Inflammatory macrophage treated with lipopolysaccharide for 4 hours (primary cell): ENCODE results near the gene TMEM52.

Source experiments
- DNase-seq: peaks from one replicate; pipeline ENCODE4 v3.0.0-alpha.2; 2020

The TMEM52 gene

GRCh38 chr1:1918901-1919303, at the start of gene TMEM52:
Gene TMEM52, minus strand, starts transcription at chr1:1919279. Its CDS starts 14 bp downstream, at chr1:1919265.
- DNase-seq, result no peak

DNA sequence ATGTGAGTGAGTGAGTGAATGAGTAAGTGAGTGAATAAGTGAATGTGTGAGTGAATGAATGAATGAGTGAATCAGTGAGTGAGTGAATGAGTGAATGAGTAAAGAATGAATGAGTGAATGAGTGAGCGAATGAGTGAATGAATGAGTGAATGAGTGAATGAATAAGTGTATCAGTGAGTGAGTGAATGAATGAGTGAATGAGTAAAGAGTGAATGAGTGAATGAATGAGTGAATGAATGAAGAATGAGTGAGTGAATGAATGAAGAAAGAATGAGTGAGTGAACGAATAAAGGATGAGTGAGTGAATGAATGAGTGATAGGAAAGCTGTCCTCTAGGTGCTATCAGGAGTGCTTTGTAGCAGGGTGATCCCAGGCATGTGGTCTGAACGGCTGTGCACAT, 48.8 kb upstream of the TMEM52 start:
- no peak for DNase-seq

DNA sequence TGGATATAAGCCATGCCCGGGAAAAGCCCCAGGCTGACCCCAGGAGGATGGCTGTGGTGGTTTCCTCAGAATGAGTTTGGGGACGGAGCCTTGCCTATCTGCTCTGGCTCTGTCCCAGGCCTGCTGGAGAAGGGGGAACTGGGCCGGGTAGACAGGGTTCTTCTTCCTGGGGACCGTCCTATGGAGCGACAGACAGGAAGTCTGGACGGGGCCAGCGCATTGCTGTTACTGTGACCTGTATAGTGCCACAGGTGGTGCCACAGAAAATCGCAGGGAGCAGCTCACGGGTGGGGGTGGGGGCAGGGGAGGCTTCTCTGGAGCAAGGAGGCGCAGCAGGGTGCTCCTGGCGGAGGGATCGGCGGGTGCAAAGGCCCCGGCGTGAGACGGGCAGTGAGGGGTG, 48.1 kb upstream of the TMEM52 start:
- DNase-seq, result no peak

DNA sequence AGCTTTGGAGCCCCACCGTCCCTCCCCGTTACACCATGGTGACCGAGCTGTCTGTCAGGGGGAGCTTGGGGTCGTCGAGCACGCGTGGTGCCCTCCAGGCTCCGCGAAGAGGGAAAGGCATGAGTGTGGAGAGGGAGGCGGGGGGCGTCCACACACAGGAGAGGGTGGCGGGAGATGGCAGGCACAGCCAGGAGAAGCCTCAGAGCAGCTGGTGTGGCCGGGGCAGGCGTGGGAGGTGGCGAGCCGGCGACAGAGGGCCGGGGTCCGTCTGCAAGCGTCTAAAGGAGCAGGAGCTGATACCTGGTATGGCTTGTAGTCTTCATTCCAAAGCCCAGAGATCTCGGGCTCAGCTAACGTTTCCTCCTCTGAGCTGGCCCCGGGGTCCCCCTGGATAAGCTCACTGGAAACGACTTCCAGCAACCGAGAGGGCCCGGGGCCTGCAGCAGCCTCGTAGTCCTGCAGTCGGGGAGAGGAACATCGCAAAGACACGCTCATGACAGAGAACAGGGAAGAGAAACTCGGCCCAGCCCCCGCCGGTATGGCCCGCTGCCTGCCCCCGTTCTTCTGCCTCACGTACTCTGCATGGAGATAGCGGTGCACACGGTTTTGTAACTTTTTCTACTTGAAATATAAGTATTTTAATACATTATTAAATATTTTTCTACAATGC, 47.1 kb upstream of the TMEM52 start:
- peak; percentile 13 for DNase-seq

GRCh38 chr1:1965546-1965945, 46.5 kb upstream of the TMEM52 start:
- no peak for DNase-seq

GRCh38 chr1:1964811-1965210, 45.7 kb upstream of the TMEM52 start:
- no peak for DNase-seq

DNA sequence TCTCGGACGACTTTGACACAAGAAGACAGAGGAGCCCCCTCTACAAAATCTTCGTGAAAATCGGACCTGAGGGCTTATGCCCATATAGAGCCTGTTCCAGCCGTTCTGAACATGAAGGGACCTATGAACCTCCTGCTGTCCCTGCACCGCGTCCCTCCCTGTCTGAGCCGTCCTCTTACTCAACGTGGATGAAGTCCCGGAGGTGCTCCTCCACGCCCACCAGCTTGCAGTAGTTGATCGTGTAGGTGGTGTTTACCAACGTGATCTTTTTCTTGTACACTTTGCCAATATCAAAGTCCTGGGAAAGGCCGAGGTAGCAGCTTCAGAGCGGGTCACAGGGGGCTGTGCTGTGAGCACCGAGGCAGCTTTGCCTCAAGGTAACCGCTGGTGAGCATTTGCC, 44.5 kb upstream of the TMEM52 start:
- no peak for DNase-seq

- no peak for DNase-seq
Measured at GRCh38 chr1:1962752-1963151, 43.7 kb upstream of the TMEM52 start.

DNA sequence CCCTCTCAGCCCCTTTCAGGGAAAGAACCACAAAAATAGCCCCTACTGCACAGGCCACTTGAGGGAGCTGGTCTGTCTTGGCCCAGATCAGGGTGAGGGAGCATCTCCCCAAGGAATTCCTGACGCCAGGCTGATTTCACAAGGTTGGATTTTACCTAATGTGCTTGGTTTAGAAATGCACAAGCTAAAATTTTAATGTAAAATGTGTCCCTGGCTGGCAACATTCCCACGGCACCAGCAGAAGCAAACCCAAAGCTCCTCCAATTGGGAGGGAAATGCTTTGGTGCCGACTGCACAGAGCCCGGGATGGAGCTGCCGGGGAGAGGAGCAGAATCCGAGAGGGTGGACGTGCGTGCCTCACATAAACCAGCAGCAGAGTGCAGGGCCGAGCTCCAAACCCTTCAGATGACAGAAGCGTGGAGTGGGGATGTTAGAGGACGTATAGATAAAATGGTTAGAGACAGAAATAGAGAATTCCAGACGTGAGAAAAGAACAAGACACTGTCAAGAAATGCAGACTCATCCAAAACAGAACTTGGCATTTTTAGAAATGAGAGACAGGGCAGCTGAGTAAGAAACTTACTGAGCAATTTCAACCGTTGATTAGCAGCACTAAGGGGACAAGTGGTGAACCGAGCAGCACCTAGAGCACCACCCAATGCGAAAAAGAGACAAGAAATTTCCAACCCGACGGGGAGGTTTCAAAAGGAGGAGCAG, 41.6 kb upstream of the TMEM52 start:
- DNase-seq, result no peak

GRCh38 chr1:1959840-1960479, 40.9 kb upstream of the TMEM52 start:
- DNase-seq, result peak; percentile 62

GRCh38 chr1:1959459-1959839, 40.4 kb upstream of the TMEM52 start:
- DNase-seq, result no peak

DNA sequence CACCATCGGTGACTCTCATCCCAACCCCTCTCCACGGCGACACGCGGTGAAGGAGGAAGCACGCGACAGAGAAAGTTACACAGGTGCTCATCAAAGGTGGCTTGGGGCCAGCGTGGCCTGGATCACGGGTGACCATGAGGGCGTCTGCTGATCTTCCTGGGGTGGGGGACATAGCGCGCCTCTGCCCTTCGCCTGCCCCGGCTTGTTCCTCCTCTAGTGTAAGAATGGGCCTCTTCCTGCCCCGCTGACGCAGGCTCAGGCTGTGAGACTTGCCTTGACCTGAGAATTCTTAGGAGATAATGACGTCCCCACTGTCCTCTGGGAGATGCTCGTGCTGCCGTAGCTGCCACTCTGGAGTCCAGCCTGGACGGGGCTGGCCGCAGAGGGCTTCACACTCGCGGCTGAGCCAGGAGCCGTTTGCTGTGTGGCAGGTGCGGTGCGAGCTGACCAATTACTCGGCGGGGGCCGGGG, 39.0 kb upstream of the TMEM52 start:
- DNase-seq, result no peak

GRCh38 chr1:1957533-1957961, 38.5 kb upstream of the TMEM52 start:
- DNase-seq, result no peak

DNA sequence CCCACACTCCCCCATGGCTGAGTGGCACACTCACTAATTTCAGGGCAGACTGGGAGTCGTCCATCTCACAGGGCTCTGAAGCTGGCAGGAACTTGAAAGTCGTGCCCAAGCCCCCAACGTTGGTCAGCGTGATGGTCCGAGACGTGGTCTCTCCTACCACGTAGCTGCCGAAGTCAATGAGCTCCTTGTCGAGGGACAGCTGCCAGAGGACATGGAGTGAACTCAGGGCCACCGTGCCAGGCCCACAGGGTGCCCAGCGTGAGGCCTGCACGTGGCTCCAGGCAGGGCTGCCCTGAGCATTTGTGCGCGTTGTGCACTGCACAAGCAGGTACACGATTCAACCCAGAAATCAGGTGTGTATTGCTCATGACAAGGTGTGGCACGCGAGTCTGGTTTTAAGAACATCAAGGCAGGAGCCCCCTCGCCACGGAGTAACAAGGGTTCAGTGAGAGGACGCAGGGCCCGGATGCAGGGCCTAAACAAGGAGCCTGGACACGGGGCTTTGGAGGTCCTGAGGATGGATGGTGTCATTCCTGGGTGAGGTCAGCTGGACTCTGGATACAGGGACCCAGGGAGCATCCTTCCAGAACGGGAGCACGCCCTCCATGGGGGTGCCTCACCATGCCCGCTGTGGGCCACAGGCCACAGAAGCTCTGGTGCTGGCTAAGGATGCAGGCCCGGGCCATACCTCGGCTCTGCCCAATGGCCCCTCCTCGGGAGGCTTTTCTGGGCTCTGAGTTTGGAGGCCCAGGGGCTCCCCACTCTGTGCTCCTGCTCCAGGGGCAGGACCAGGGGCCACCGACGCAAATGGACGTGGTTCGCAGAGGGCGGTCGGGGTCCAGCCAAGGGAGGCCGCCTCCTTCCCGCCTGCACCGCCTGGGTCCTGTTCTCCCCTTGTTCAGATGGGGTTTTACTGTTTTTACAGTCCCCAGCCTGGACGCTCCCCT, 37.8 kb upstream of the TMEM52 start:
- DNase-seq, result no peak

GRCh38 chr1:1956101-1956500, 37.0 kb upstream of the TMEM52 start:
- DNase-seq, result no peak

DNA sequence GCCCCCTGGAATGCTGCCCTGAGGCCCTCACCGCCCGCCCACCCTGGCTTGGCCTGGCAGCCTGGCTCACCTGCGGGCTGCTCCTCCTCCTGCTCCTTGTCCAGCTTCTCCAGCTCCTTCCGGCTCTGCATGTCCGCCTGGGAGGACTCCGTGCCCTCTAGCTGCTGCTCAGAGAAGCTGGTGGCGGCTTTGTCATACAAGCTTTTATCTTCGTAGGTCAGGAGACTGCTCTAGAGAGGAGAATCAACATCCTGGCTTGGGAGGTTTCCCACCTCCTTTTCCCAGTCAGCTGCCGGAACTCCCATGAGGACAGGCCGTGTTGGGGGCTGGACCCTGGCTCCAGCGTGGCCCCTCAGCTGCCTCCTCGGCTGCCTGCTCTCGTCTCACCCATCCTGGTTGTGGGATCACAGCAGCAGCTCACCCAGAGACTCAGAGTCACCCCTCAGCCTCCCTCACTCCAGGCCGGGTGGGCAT, 36.6 kb upstream of the TMEM52 start:
- no peak for DNase-seq

DNA sequence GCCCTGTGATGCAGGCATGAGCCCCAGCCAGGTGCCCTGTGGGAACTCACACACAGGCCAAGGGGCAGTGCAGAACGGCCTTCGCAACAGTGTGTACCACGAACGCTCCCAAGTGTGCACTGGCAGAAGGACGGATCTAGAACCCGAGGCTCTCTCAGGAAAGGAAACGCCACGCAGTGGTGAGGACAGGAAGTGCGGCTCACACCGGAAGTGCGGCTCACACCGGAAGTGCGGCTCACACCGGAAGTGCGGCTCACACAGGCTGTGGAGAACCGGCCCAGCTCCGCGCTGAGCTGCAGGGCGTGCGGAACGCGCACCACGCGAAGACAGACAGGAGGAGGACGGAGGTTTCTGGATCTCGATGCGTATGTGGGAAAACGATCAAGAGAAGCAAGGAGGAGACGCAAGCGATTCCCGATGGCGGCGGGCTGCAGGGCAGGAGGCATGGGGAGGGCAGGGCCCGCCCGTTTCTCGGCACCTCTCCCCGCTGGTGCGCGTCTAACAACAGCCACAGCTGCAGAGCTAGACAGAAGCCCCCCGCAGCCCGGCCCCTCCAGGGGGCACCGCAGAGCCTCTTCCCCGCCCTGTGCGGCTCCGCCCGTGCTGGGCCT, 35.9 kb upstream of the TMEM52 start:
- no peak for DNase-seq

DNA sequence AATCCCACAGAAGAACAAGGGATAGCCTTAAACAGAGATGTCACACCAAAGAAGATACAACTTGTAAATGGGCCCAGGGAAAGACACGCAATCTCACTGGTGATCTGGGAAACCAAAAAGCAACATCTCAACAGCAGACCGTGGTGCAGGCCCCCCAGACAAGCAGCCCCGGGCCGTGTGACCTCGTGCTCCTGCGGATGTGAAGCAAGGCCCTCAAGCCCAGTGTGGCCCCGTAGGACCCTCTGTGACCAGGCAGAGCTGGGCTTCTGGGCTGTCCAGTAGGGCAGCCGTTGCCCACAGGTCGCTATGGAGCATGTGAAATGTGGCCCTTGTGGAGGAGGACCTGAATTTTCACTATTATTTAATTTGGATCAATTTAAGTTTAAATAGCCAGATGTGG, 34.9 kb upstream of the TMEM52 start:
- no peak for DNase-seq

DNA sequence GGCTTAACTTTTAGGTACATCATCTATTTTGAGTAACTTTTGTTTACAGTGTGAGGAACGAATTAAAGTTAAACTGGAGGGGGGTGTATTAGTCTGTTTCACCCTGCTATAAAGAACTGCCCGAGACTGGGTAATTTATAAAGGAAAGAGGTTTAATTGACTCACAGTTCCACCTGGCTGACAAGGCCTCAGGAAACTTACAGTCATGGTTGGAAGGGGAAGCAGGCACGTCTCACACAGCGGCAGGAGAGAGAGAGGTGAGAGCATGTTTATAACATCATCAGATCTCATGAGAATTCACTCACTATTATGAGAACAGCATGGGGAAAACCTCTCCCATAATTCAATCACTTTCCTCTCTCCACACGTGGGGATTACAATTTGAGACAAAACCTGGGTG, 31.9 kb upstream of the TMEM52 start:
- DNase-seq, result no peak

DNA sequence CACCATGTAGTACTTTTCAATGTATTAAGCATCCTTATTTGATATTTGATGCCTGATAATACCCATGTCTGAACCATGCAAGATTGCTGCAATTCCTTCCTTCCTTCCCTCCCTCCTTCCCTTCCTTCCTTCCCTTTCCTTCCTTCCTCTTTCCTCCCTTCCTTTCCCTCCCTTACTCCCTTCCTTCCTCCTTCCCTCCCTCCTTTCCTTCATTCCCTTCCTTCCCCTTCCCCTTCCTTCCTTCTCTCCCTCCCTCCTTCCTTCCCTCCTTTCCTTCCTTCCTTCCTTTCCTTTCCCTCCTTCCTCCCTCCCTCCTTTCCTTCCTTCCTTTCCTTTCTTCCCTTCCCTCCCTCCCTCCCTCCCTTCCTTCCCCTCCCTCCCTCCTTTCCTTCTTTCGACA, 29.7 kb upstream of the TMEM52 start:
- no peak for DNase-seq

DNA sequence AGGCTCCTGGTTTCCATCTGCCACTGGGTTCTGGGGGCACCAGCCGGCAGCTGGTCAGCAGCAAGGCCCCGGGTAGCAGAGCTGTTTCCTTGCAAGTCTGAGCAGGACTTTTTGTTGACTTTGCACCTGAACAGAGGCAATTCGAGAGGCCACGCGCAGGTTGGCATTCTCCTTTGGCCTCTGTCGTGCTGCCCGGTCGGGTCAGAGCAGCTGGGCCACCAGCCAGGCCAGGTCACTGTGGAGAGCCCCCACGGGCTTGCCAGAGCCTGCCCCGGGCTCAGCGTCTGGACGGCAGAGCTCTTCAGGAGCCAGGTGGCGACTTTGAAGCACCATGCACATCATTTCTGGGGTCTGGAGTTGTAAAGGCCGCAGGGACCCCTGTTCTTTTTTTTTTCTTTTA, 28.4 kb upstream of the TMEM52 start:
- DNase-seq, result no peak

- DNase-seq, result no peak
Measured at GRCh38 chr1:1946540-1946939, 27.5 kb upstream of the TMEM52 start.
